ENCODE results near the gene PPP1CC. TPM values are rescaled to one million over a fixed set of nuclear protein-coding genes. Genes with fewer than 3 reads are reported as not detected.
"Not testable (repeated sequence)": the region's sequence is repeated elsewhere in the genome, so short reads cannot be mapped to it uniquely, and the experiment has no call there.

Gene PPP1CC
- total RNA-seq, 4 donors from 2014 or later = 74.5 to 96.4 (median 83.9) TPM

GRCh38 chr12:110775997-110776396 is 33.3 kb upstream of the PPP1CC start:
- no peak overlapping the region for H3K27ac ChIP-seq
- no peaks in the 10 kb centered on the region for H3K36me3 ChIP-seq
- DNase-seq (ENCODE audit: low spot score in 2 of 2) = no peak
- no peaks in the 10 kb centered on the region for H3K4me1 ChIP-seq
- H3K9me3 ChIP-seq = no peaks in the 10 kb centered on the region
- no peak overlapping the region for H3K4me3 ChIP-seq
- H3K27me3 ChIP-seq = no peaks in the 10 kb centered on the region
- 90 to 91% methylated on average over 1 of the region's 1 CpG for WGBS, 2 donors
- TF ChIP-seq CTCF (IDR thresholded peaks at IDR 0.05) (no peak), POLR2A (IDR thresholded peaks at IDR 0.05) (no peak), EP300 (IDR thresholded peaks at IDR 0.05) (no peak)

- Histone ChIP-seq H3K27me3 (no peaks in the 10 kb centered on the region), H3K9me3 (no peaks in the 10 kb centered on the region), H3K36me3 (no peaks in the 10 kb centered on the region), H3K4me1 (no peaks in the 10 kb centered on the region), H3K27ac (no peak overlapping the region), H3K4me3 (no peak overlapping the region)
- TF ChIP-seq CTCF (IDR thresholded peaks at IDR 0.05) = no peak
- no peak for DNase-seq (ENCODE audit: low spot score in 2 of 2)
- 64 to 87% methylated on average over 2 of the region's 2 CpGs for WGBS, 2 donors
Measured at GRCh38 chr12:110774824-110775223, 32.1 kb upstream of the PPP1CC start.

- no peak for DNase-seq (ENCODE audit: low spot score in 2 of 2)
- no peaks in the 10 kb centered on the region for H3K36me3 ChIP-seq
- H3K27ac ChIP-seq = no peak overlapping the region
- WGBS, 2 donors = 94 to 97% methylated on average over 5 of the region's 5 CpGs
- TF ChIP-seq EP300 (IDR thresholded peaks at IDR 0.05) (no peak), CTCF (IDR thresholded peaks at IDR 0.05) (no peak), POLR2A (IDR thresholded peaks at IDR 0.05) (no peak)
- H3K4me1 ChIP-seq = no peaks in the 10 kb centered on the region
- no peak overlapping the region for H3K4me3 ChIP-seq
- H3K27me3 ChIP-seq = no peaks in the 10 kb centered on the region
- H3K9me3 ChIP-seq = no peaks in the 10 kb centered on the region
Measured at GRCh38 chr12:110768960-110769359, 26.3 kb upstream of the PPP1CC start.

GRCh38 chr12:110767863-110768262 is 25.2 kb upstream of the PPP1CC start:
- H3K9me3 ChIP-seq = no peaks in the 10 kb centered on the region
- H3K27me3 ChIP-seq = no peaks in the 10 kb centered on the region
- WGBS, 2 donors = 95 to 97% methylated on average over 3 of the region's 3 CpGs
- H3K4me1 ChIP-seq = no peaks in the 10 kb centered on the region
- H3K36me3 ChIP-seq = no peaks in the 10 kb centered on the region
- no peak overlapping the region for H3K27ac ChIP-seq
- TF ChIP-seq CTCF (IDR thresholded peaks at IDR 0.05) = no peak
- no peak for TF ChIP-seq POLR2A (IDR thresholded peaks at IDR 0.05)
- H3K4me3 ChIP-seq = no peak overlapping the region
- DNase-seq (ENCODE audit: low spot score in 2 of 2) = no peak

GRCh38 chr12:110766311-110767154 is 23.8 kb upstream of the PPP1CC start:
- no peaks in the 10 kb centered on the region for H3K27me3 ChIP-seq
- 59 to 68% methylated on average over 7 of the region's 7 CpGs for WGBS, 2 donors
- H3K4me3 ChIP-seq = no peak overlapping the region
- DNase-seq (ENCODE audit: low spot score in 2 of 2) = no peak
- no peaks in the 10 kb centered on the region for H3K9me3 ChIP-seq
- TF ChIP-seq POLR2A (IDR thresholded peaks at IDR 0.05) = no peak
- TF ChIP-seq CTCF (IDR thresholded peaks at IDR 0.05) = no peak
- TF ChIP-seq EP300 (IDR thresholded peaks at IDR 0.05) = no peak
- no peaks in the 10 kb centered on the region for H3K4me1 ChIP-seq
- no peak overlapping the region for H3K27ac ChIP-seq
- H3K36me3 ChIP-seq = no peaks in the 10 kb centered on the region

- H3K4me1 ChIP-seq; DNase-seq (ENCODE audit: low spot score in 2 of 2); H3K36me3 ChIP-seq; H3K27ac ChIP-seq; H3K27me3 ChIP-seq; H3K9me3 ChIP-seq; H3K4me3 ChIP-seq: not testable (repeated sequence)
- WGBS, 2 donors = 89 to 93% methylated on average over 3 of the region's 3 CpGs
Measured at GRCh38 chr12:110765572-110765971, 22.9 kb upstream of the PPP1CC start.
